Measurements from ENCODE around the gene LIN52. TPM values are rescaled to one million over a fixed set of nuclear protein-coding genes. Genes with fewer than 3 reads are reported as not detected.

LIN52 gene
- total and polyA plus RNA-seq, 2 experiments from 2014 or later, result 8.6 to 10.8 TPM

DNA sequence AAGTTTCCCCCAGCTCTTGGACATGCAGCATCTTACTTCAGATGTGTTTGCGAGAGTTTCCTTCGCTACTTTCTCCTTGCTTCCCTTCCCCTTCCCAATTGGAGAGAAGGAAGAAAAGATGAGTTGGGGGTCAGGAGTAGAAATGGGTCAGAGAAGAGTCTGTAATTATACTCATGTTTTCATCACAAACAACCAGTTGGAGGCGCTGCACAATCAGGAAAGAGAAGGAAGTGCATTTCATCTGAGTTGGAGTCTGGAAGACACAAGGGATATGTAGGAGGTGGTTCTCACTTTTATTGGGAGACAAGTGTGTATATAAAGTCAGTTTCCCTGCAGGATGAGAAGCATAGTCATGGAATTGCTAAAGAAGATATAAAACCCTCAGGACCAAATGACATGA, 123.2 kb downstream of the LIN52 start:
- no peak overlapping the region for H2AFZ ChIP-seq
- Mint-ChIP-seq H3K27ac (no peak overlapping the region), H3K9me3 (no peaks in the 10 kb centered on the region), H3K27me3 (ENCODE audit: insufficient read depth, low read depth, poor library complexity) (peaks cover 8% of the 10 kb centered on the region), H3K4me1 (no peaks in the 10 kb centered on the region), H3K4me3 (no peak overlapping the region), H3K36me3 (ENCODE audit: low read depth) (no peaks in the 10 kb centered on the region)
- H3K27me3 ChIP-seq (ENCODE audit: insufficient read depth), result no peaks in the 10 kb centered on the region
- H3F3A ChIP-seq (replicated peaks; ENCODE audit: low read depth), result no peaks in the 10 kb centered on the region; the same call in 1 of the 2 replicates
- no peak for TF ChIP-seq CREB1 (CRISPR knock-in tag; IDR thresholded peaks at IDR 0.05; ENCODE audit: low read depth)
- TF ChIP-seq, protein P1, sequence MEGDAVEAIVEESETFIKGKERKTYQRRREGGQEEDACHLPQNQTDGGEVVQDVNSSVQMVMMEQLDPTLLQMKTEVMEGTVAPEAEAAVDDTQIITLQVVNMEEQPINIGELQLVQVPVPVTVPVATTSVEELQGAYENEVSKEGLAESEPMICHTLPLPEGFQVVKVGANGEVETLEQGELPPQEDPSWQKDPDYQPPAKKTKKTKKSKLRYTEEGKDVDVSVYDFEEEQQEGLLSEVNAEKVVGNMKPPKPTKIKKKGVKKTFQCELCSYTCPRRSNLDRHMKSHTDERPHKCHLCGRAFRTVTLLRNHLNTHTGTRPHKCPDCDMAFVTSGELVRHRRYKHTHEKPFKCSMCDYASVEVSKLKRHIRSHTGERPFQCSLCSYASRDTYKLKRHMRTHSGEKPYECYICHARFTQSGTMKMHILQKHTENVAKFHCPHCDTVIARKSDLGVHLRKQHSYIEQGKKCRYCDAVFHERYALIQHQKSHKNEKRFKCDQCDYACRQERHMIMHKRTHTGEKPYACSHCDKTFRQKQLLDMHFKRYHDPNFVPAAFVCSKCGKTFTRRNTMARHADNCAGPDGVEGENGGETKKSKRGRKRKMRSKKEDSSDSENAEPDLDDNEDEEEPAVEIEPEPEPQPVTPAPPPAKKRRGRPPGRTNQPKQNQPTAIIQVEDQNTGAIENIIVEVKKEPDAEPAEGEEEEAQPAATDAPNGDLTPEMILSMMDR (conservative IDR thresholded peaks at IDR 0.05; ENCODE audit: low read depth in 2 of 2), result peak; percentile 89 to 94
- peak; percentile 83 for ATAC-seq
- no peaks in the 10 kb centered on the region; the same call in 1 of the 2 replicates for H3K4me1 ChIP-seq (ENCODE audit: insufficient read depth)
- no peak overlapping the region for H3K4me2 ChIP-seq
- H3K79me2 ChIP-seq (replicated peaks; ENCODE audit: insufficient read depth), result no peaks in the 10 kb centered on the region
- no peak overlapping the region for H3K4me3 ChIP-seq
- no peaks in the 10 kb centered on the region for H3K36me3 ChIP-seq (ENCODE audit: insufficient read depth)
- H3K9me2 ChIP-seq (ENCODE audit: insufficient read depth), result no peaks in the 10 kb centered on the region
- peak; percentile 86 for DNase-seq (ENCODE audit: low spot score)
- no peak overlapping the region for H3K27ac ChIP-seq (ENCODE audit: low read depth)
- no peaks in the 10 kb centered on the region; the same call in 1 of the 2 replicates for H4K20me1 ChIP-seq (replicated peaks; ENCODE audit: insufficient read depth)

- Histone ChIP-seq H3K27ac (ENCODE audit: low read depth) (no peak overlapping the region), H4K20me1 (replicated peaks; ENCODE audit: insufficient read depth) (no peaks in the 10 kb centered on the region), H3K9me2 (ENCODE audit: insufficient read depth) (no peaks in the 10 kb centered on the region), H3K4me3 (no peak overlapping the region), H3F3A (replicated peaks; ENCODE audit: low read depth) (no peaks in the 10 kb centered on the region; the same call in 1 of the 2 replicates), H3K4me1 (ENCODE audit: insufficient read depth) (no peaks in the 10 kb centered on the region; the same call in 1 of the 2 replicates), H3K36me3 (ENCODE audit: insufficient read depth) (no peaks in the 10 kb centered on the region), H3K4me2 (no peak overlapping the region), H2AFZ (no peak overlapping the region), H3K27me3 (ENCODE audit: insufficient read depth) (no peaks in the 10 kb centered on the region), H3K79me2 (replicated peaks; ENCODE audit: insufficient read depth) (no peaks in the 10 kb centered on the region)
- Mint-ChIP-seq H3K4me1 (no peaks in the 10 kb centered on the region), H3K27me3 (ENCODE audit: insufficient read depth, low read depth, poor library complexity) (peaks cover 9% of the 10 kb centered on the region), H3K4me3 (no peak overlapping the region), H3K36me3 (ENCODE audit: low read depth) (no peaks in the 10 kb centered on the region), H3K27ac (no peak overlapping the region), H3K9me3 (no peaks in the 10 kb centered on the region)
- no peak for DNase-seq (ENCODE audit: low spot score)
- TF ChIP-seq REST (IDR thresholded peaks at IDR 0.05; ENCODE audit: unreplicated experiment) (no peak), JUNB (IDR thresholded peaks at IDR 0.05; ENCODE audit: unreplicated experiment) (no peak), STAT1 (IDR thresholded peaks at IDR 0.05; ENCODE audit: unreplicated experiment) (no peak), ZNF331 (CRISPR knock-in tag; IDR thresholded peaks at IDR 0.05; ENCODE audit: low read depth) (no peak), EZH2 (IDR thresholded peaks at IDR 0.05; ENCODE audit: low read depth, unreplicated experiment) (no peak)
- no peak for ATAC-seq
Observed at GRCh38 chr14:74208642-74209041, 123.9 kb downstream of the LIN52 start.

Measured in GM23338 (cell line).